Activated naive CD4-positive, alpha-beta T cell treated with anti-CD3 and anti-CD28 coated beads, Interleukin-2, amount 10 ng/mL, durations not matched to agents 7 days and 5 days (primary cell): ENCODE measurements around the gene CCNB2.
A peak's percentile ranks its signal among the peaks of the same experiment; 100 is the strongest.
"Not testable (repeated sequence)": the region's sequence is repeated elsewhere in the genome, so short reads cannot be mapped to it uniquely, and the experiment has no call there.

ENCODE experiments used
- CTCF ChIA-PET: fragments of 350-600 bp; sonication (Branson Sonifier 250); formaldehyde crosslinking; loops from one replicate; lab custom pipeline; 2021; ENCODE audit warnings: antibody characterized with exemption; lab: Charles Lee
- DNase-seq: peaks from one replicate; pipeline ENCODE4 v3.0.0-alpha.2; 2020
- H3K27ac Mint-ChIP-seq: one replicate; pipeline ENCODE4 v1.8.0; 2021; ENCODE audit warnings: mild to moderate bottlenecking, moderate library complexity, mixed read lengths
- H3K27me3 Mint-ChIP-seq: one replicate; pipeline ENCODE4 v1.8.0; 2021; ENCODE audit warnings: mild to moderate bottlenecking, mixed read lengths
- H3K36me3 Mint-ChIP-seq: one replicate; pipeline ENCODE4 v1.8.0; 2021; ENCODE audit warnings: mixed read lengths
- H3K4me1 Mint-ChIP-seq: one replicate; pipeline ENCODE4 v1.8.0; 2021; ENCODE audit warnings: mixed read lengths
- H3K4me3 Mint-ChIP-seq: one replicate; pipeline ENCODE4 v1.8.0; 2021; ENCODE audit warnings: mild to moderate bottlenecking, moderate library complexity, mixed read lengths
- H3K9me3 Mint-ChIP-seq: one replicate; pipeline ENCODE4 v1.8.0; 2021; ENCODE audit warnings: mixed read lengths

Gene CCNB2

GRCh38 chr15:59147666-59148065, 42.7 kb downstream of the CCNB2 start:
- Mint-ChIP-seq H3K4me1 (no peaks in the 10 kb centered on the region), H3K36me3 (peaks cover 3% of the 10 kb centered on the region), H3K4me3 (no peak overlapping the region), H3K9me3 (no peaks in the 10 kb centered on the region), H3K27ac (no peak overlapping the region), H3K27me3 (no peaks in the 10 kb centered on the region)
- DNase-seq, result no peak
- CTCF ChIA-PET, result no interaction called here

DNA sequence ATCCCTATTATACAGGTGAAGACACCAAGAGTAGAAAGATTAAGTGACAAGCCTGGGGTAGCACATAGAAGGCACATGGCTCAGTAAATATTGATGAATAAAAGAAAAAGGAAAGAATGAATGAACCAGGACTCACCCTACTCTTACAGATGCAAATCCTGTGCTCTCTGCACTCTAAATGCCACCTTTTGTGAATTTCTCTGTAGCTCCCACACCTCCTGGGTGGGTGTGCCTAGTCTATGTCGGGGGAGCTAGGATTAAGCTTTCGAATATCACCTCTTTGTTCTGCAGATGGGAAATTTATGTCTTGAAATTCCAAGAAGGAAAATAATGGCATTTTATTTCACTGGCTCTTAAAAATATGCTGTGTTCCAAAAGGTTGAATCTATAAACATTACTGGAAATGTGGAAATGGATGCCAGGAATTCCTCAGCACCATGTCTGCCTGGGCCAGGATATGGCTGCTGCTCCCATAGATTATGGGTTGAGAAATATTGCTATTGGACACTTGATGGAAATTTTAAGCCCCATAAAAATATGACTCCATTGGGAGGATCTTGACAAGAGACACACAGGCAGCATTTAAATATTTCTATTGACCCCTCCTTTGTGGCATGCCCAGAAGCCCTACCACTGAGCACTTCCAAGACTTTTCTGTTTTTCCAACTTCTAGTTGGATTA, 43.3 kb downstream of the CCNB2 start:
- Mint-ChIP-seq H3K4me1 (no peaks in the 10 kb centered on the region), H3K4me3 (no peak overlapping the region), H3K36me3 (peaks cover 6% of the 10 kb centered on the region), H3K27ac (no peak overlapping the region), H3K27me3 (no peaks in the 10 kb centered on the region), H3K9me3 (no peaks in the 10 kb centered on the region)
- CTCF ChIA-PET, result no interaction called here
- no peak for DNase-seq

GRCh38 chr15:59150185-59150584, 45.2 kb downstream of the CCNB2 start:
- no peaks in the 10 kb centered on the region for H3K27me3 Mint-ChIP-seq
- no peak overlapping the region for H3K4me3 Mint-ChIP-seq
- H3K36me3 Mint-ChIP-seq, result peaks cover 6% of the 10 kb centered on the region
- H3K27ac Mint-ChIP-seq, result no peak overlapping the region
- no peak for DNase-seq
- H3K9me3 Mint-ChIP-seq, result no peaks in the 10 kb centered on the region
- CTCF ChIA-PET, result no interaction called here
- no peaks in the 10 kb centered on the region for H3K4me1 Mint-ChIP-seq

- DNase-seq, result no peak
- CTCF ChIA-PET, result interaction anchor here (0.7 to 1.4 kb wide), 3 partner anchors 9 to 173 kb away, joined by 3 to 7 read pairs (median 3); no protein-coding TSS in a partner anchor
- Mint-ChIP-seq H3K27me3 (no peaks in the 10 kb centered on the region), H3K4me1 (no peaks in the 10 kb centered on the region), H3K9me3 (no peaks in the 10 kb centered on the region), H3K4me3 (no peak overlapping the region), H3K36me3 (peaks cover 6% of the 10 kb centered on the region), H3K27ac (no peak overlapping the region)
Measured at GRCh38 chr15:59152694-59153450, 47.9 kb downstream of the CCNB2 start.

DNA sequence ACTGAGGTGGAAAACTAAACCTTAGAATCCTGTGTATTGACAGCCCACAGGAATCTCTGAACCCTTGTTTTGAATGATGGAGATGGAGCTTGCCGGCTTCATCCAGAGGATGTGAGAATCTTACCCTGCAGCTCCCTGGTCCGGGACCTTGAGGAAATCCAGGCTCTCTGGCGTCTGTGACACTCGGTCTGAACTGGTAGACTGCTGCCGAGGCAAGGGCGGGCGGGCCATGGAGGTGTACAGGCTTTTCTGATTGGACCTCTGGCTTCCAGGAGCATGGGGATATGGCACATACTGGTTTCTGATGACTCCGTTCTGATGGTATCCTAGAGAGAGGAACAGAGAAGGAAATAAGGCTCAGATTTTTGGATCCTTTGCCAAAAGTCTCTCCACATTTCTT, 48.5 kb downstream of the CCNB2 start:
- no peaks in the 10 kb centered on the region for H3K4me1 Mint-ChIP-seq
- no peak overlapping the region for H3K27ac Mint-ChIP-seq
- H3K4me3 Mint-ChIP-seq, result no peak overlapping the region
- no peak for DNase-seq
- no peaks in the 10 kb centered on the region for H3K9me3 Mint-ChIP-seq
- no peaks in the 10 kb centered on the region for H3K27me3 Mint-ChIP-seq
- CTCF ChIA-PET, result no interaction called here
- peaks cover 5% of the 10 kb centered on the region for H3K36me3 Mint-ChIP-seq

DNA sequence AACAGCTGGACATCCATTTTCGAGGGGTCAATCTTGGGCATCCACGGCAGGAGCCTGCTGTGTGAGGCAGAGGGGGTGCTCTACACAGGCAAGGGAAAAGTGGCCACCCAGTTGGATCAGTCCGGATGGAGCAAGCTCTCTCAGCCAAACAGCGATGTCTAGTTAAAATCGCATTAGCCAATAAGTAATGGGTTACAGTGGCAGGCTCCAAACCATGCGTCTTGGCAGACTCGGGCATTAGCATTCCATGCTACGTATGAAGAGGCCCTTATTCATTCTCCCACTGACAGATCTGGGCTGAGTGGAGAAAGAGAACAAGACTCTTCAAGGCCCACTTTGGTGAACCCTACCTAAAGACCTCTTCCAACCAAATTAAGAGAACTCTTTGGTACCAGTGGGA, 49.3 kb downstream of the CCNB2 start:
- no peak for DNase-seq
- no peaks in the 10 kb centered on the region for H3K4me1 Mint-ChIP-seq
- no peaks in the 10 kb centered on the region for H3K9me3 Mint-ChIP-seq
- H3K27ac Mint-ChIP-seq, result no peak overlapping the region
- CTCF ChIA-PET, result no interaction called here
- peaks cover 5% of the 10 kb centered on the region for H3K36me3 Mint-ChIP-seq
- H3K4me3 Mint-ChIP-seq, result no peak overlapping the region
- H3K27me3 Mint-ChIP-seq, result no peaks in the 10 kb centered on the region

- no peak for DNase-seq
- CTCF ChIA-PET, result no interaction called here
- no peaks in the 10 kb centered on the region for H3K9me3 Mint-ChIP-seq
- H3K27me3 Mint-ChIP-seq, result no peaks in the 10 kb centered on the region
- peaks cover 5% of the 10 kb centered on the region for H3K36me3 Mint-ChIP-seq
- no peak overlapping the region for H3K4me3 Mint-ChIP-seq
- H3K4me1 Mint-ChIP-seq, result no peaks in the 10 kb centered on the region
- no peak overlapping the region for H3K27ac Mint-ChIP-seq
Measured at GRCh38 chr15:59155431-59155830, 50.5 kb downstream of the CCNB2 start.

GRCh38 chr15:59157396-59157795, 52.5 kb downstream of the CCNB2 start:
- peaks cover 5% of the 10 kb centered on the region for H3K36me3 Mint-ChIP-seq
- no peaks in the 10 kb centered on the region for H3K4me1 Mint-ChIP-seq
- CTCF ChIA-PET, result interaction anchor here (1.2 kb wide), 1 partner anchor 336 kb away, joined by 3 read pairs; no protein-coding TSS in a partner anchor
- no peak overlapping the region for H3K4me3 Mint-ChIP-seq
- DNase-seq, result no peak
- H3K27ac Mint-ChIP-seq, result no peak overlapping the region
- H3K9me3 Mint-ChIP-seq, result no peaks in the 10 kb centered on the region
- no peaks in the 10 kb centered on the region for H3K27me3 Mint-ChIP-seq

- Mint-ChIP-seq H3K27ac (no peak overlapping the region), H3K4me3 (no peak overlapping the region), H3K4me1 (no peaks in the 10 kb centered on the region), H3K9me3 (no peaks in the 10 kb centered on the region), H3K36me3 (peaks cover 2% of the 10 kb centered on the region), H3K27me3 (no peaks in the 10 kb centered on the region)
- DNase-seq, result no peak
- CTCF ChIA-PET, result interaction anchor here (1.2 to 1.4 kb wide), 2 partner anchors 335 to 431 kb away, joined by 3 read pairs; no protein-coding TSS in a partner anchor
Measured at GRCh38 chr15:59157840-59158700, 53.1 kb downstream of the CCNB2 start.

- Mint-ChIP-seq H3K4me3 (no peak overlapping the region), H3K27ac (no peak overlapping the region), H3K4me1 (no peaks in the 10 kb centered on the region), H3K36me3 (peaks cover 2% of the 10 kb centered on the region), H3K27me3 (no peaks in the 10 kb centered on the region), H3K9me3 (no peaks in the 10 kb centered on the region)
- CTCF ChIA-PET, result interaction anchor here (1.4 kb wide), 1 partner anchor 431 kb away, joined by 3 read pairs; no protein-coding TSS in a partner anchor
- no peak for DNase-seq
Measured at GRCh38 chr15:59158701-59159034, 53.7 kb downstream of the CCNB2 start.

DNA sequence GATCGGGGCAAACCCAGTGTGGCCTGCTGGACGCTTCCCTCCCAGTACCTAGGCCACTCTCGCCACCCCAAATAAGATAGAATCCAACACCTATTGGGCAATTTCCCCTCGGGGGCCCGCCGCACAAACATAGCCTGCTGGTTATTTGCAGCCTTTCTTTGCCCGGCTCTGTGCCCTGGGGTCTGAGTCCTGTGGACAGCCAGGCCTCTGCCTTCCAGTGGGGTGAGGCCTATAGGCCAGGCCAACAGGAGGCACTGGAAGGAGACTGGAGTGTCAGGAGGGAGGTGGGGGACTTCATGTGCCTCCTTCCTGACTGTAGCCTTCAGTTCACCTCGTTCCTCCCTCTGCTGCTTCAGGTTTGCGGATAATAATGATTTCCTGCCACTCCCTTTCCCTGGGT, 54.3 kb downstream of the CCNB2 start:
- peaks cover 2% of the 10 kb centered on the region for H3K36me3 Mint-ChIP-seq
- CTCF ChIA-PET, result interaction anchor here (1.4 kb wide), 1 partner anchor 430 kb away, joined by 3 read pairs; no protein-coding TSS in a partner anchor
- DNase-seq, result no peak
- no peaks in the 10 kb centered on the region for H3K4me1 Mint-ChIP-seq
- H3K27me3 Mint-ChIP-seq, result no peaks in the 10 kb centered on the region
- H3K4me3 Mint-ChIP-seq, result no peak overlapping the region
- H3K9me3 Mint-ChIP-seq, result no peaks in the 10 kb centered on the region
- no peak overlapping the region for H3K27ac Mint-ChIP-seq

DNA sequence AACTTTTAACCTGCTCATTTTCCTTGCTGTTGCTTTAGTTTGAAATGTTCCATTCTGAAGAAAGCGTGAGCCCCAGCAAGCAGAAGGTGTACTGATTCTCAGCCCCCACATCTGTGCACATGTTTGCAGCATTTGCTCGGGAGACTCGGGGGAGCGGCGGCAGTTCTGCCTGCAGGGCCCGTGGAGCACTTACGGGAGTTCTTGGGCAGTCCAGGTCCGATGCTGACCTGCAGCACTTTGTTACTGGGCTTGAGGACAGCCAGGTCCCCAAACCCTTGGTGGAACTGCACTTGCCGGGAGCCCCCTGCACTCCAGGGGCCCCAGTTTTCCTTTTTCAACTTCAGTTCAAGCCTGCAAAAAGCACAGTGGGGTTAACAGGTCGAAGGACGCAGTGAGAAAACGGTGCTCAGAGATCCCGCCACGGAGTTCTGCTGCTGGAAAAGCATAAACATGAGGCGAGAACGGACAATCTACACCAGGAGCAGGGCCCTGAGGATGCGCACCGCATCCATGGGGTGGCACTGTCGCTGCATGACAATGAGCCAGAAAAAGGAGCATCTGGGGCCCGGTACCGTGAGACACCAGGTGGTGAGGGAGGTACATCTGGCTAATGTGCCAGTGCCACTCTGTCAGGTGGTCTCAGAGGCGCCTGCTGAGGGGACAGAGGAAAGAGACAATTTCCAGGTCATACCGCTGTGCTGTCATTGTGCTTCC, 56.1 kb downstream of the CCNB2 start:
- CTCF ChIA-PET, result interaction anchor here (0.8 to 0.9 kb wide), 2 partner anchors 9 to 197 kb away, joined by 3 read pairs; no protein-coding TSS in a partner anchor
- Mint-ChIP-seq H3K27ac (no peak overlapping the region), H3K9me3 (no peaks in the 10 kb centered on the region), H3K36me3 (peaks cover 11% of the 10 kb centered on the region), H3K27me3 (no peaks in the 10 kb centered on the region), H3K4me3 (no peak overlapping the region), H3K4me1 (peaks cover 14% of the 10 kb centered on the region)
- peak; percentile 53 for DNase-seq

DNA sequence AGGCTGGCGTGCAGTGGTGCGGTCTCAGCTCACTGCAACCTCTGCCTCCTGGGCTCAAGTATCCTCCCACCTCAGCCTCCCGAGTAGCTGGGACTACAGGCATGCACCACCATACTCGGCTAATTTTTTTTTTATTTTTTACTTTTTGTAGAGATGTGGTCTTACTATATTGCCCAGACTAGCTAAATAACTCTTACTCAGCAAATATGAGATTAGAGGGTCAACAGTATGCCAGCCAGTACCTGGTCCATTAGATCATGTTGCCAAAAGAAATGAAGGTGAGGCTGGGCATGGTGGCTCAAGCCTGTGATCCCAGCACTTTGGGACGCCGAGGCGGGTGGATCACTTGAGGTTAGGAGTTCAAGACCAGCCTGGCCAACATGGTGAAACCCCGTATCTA, 57.1 kb downstream of the CCNB2 start:
- H3K27me3 Mint-ChIP-seq, H3K4me3 Mint-ChIP-seq, H3K27ac Mint-ChIP-seq, H3K9me3 Mint-ChIP-seq, DNase-seq: not testable (repeated sequence)
- Mint-ChIP-seq H3K36me3 (peaks cover 13% of the 10 kb centered on the region), H3K4me1 (peaks cover 19% of the 10 kb centered on the region)
- CTCF ChIA-PET, result interaction anchor here (0.8 to 1.0 kb wide), 4 partner anchors 8 to 250 kb away, joined by 3 to 7 read pairs (median 3); no protein-coding TSS in a partner anchor
